Colonic mucosa (tissue), 4 donors: ENCODE measurements around the gene ALDH2. TPM values are rescaled to one million over a fixed set of nuclear protein-coding genes. Genes with fewer than 3 reads are reported as not detected.
A peak's percentile ranks its signal among the peaks of the same experiment; 100 is the strongest.
"Not testable (repeated sequence)": the region's sequence is repeated elsewhere in the genome, so short reads cannot be mapped to it uniquely, and the experiment has no call there.

ENCODE experiments used
- DNase-seq: peaks from one replicate; pipeline ENCODE4 v3.0.0-alpha.2; 2020
- H3K27ac ChIP-seq: fragments of 200-600 bp; one replicate; pipeline ENCODE4 v1.8.0; 2021
- H3K27me3 ChIP-seq: fragments of 200-600 bp; one replicate; pipeline ENCODE4 v1.8.0; 2021
- H3K36me3 ChIP-seq: fragments of 200-600 bp; one replicate; pipeline ENCODE4 v1.8.0; 2021
- H3K4me1 ChIP-seq: fragments of 200-600 bp; one replicate; pipeline ENCODE4 v1.8.0; 2021; ENCODE audit warnings: mild to moderate bottlenecking
- H3K4me3 ChIP-seq: fragments of 200-600 bp; one replicate; pipeline ENCODE4 v1.8.0; 2021
- H3K9ac ChIP-seq, 2 donors: one replicate each; pipeline ENCODE4 v1.7.0; 2013; ENCODE audit warnings: control low read depth in 2 of 2, low read depth in 2 of 2, low read length in 2 of 2
- H3K9me3 ChIP-seq: fragments of 200-600 bp; one replicate; pipeline ENCODE4 v1.8.0; 2021
- CTCF ChIP-seq: fragments of 200-600 bp; IDR thresholded peaks from one replicate; pipeline ENCODE4 v1.8.0; 2022; ENCODE audit warnings: antibody characterized with exemption, mild to moderate bottlenecking
- intact Hi-C: fragments of 100-400 bp; cut with DNase I; formaldehyde crosslinking; loops from one replicate; pipeline ENCODE4 v1.14.1; 2022
- total RNA-seq, 2 donors: library from RNA; stranded (reverse); fragmentation: NEBNext Ultra II Directional in 1 of 2; extraction: Animal tissue kit (Norgen Biotek cat#: 25700) in 1 of 2; gene quantifications; one replicate each; pipeline ENCODE4 v1.2.1, GENCODE V29; 2021
- donor health status: healthy.
- donor health status: DM: no; HTN: no; CAD: no.
- donor health status: DM: no; HTN: no; CAD: no.

Gene ALDH2
- 100 to 1,000 TPM; 240 to 398 TPM for total RNA-seq

DNA sequence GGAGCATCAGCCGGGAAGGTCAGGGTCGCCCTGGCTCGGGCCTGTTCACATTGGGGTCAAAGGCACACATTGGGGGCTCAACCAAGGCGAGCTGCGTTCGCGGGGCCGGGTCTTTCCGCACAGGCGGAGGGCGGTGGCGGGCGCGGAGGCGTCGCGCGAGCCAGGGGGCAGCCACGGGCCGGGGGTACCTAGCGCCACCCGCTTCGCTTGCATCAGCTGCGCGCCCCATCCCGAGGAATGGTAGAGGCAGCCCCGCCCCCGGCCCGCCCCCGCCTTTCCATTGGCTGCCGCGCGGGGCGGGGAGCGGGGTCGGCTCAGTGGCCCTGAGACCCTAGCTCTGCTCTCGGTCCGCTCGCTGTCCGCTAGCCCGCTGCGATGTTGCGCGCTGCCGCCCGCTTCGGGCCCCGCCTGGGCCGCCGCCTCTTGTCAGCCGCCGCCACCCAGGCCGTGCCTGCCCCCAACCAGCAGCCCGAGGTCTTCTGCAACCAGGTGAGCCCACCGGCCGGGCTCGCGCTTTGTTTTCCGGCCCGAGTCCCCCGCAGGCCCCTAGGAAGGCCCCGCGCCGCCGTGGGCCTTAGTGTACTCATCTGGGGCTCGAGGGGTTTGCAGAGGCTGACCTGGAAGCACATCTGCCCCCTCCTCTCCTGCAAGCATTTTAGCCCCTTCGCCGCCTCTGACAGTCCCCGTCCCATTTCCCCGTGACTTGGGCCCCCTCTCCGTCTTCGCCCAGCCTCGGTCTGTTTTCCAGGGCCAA is at the start of gene ALDH2:
Gene ALDH2 (plus strand): TSS at position 326 of the 754 bp plus-strand sequence. CDS start 50 bp downstream, at position 376.
- DNase-seq: peak; percentile 86
- H3K27ac ChIP-seq: peak within 1 kb of the TSS; percentile 87
- H3K9me3 ChIP-seq: no peaks in the 10 kb centered on the region
- TF ChIP-seq CTCF: no peak
- no peaks in the 10 kb centered on the region for H3K27me3 ChIP-seq
- H3K4me3 ChIP-seq: peak within 1 kb of the TSS; percentile 65
- H3K9ac ChIP-seq: peak within 1 kb of the TSS; percentile 97 to 98
- peaks cover 11% of the 10 kb centered on the region for H3K4me1 ChIP-seq
- no peaks in the 10 kb centered on the region for H3K36me3 ChIP-seq
- intact Hi-C loops: no loop called here

- H3K9ac ChIP-seq, H3K4me3 ChIP-seq, H3K4me1 ChIP-seq, H3K27me3 ChIP-seq, intact Hi-C loops, H3K36me3 ChIP-seq, H3K9me3 ChIP-seq, H3K27ac ChIP-seq, DNase-seq: not testable (repeated sequence)
Observed at GRCh38 chr12:111719316-111719715, 47.4 kb upstream of the ALDH2 start.

DNA sequence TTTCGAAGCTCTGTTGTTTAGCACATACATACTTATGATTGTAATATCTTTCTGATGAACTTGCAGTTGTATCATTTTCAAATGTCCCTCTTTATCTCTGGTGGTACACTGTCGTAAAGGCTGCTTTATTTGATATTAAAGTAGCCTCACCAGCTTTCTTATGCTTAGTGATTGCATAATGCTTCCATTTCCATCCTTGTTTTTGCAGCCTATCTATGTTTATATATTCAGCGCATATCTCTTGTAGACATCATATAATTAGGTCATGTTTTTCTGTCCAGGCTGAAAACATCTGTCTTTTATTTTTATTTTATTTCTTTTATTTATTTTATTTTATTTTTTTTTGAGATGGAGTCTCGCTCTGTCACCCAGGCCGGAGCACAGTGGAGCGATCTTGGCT is 46.3 kb upstream of the ALDH2 start:
- H3K36me3 ChIP-seq: no peaks in the 10 kb centered on the region
- no peak overlapping the region for H3K4me3 ChIP-seq
- DNase-seq: no peak
- no peaks in the 10 kb centered on the region for H3K4me1 ChIP-seq
- no peak overlapping the region for H3K9ac ChIP-seq
- no peaks in the 10 kb centered on the region for H3K9me3 ChIP-seq
- H3K27me3 ChIP-seq: no peaks in the 10 kb centered on the region
- intact Hi-C loops: no loop called here
- H3K27ac ChIP-seq: no peak overlapping the region
- no peak for TF ChIP-seq CTCF

DNA sequence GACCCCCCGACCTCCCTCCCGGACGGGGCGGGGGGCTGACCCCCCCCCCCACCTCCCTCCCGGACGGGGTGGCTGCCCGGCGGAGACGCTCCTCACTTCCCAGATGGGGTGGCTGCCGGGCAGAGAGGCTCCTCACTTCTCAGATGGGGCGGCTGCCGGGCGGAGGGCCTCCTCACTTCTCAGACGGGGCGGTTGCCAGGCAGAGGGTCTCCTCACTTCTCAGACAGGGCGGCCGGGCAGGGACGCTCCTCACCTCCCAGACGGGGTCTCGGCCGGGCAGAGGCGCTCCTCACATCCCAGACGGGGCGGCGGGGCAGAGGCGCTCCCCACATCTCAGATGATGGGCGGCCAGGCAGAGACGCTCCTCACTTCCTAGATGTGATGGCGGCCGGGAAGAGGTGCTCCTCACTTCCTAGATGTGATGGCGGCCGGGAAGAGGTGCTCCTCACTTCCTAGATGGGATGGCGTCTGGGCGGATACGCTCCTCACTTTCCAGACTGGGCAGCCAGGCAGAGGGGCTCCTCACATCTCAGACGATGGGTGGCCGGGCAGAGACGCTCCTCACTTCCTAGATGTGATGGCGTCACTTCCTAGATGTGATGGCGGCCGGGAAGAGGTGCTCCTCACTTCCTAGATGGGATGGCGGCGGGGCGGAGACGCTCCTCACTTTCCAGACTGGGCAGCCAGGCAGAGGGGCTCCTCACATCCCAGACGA is 42.9 kb upstream of the ALDH2 start:
- H3K36me3 ChIP-seq: not testable (repeated sequence)

DNA sequence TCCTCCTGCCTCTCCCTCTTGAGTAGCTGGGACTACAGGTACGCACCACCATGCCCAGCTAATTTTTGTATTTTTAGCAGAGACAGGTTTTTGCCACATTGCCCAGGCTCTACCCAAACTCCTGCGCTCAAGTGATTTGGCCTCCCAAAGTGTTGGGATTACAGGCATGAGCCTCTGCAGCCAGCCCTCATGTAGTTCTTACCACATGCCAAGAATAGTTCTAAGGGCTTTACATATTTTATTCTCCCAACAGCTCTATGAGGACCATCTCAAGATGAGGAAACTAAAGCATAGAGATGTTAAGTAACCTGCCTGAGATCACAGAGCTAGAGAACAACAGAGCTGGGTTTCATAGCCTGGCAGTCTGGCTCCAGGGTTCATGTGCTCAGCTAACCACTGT is 37.9 kb upstream of the ALDH2 start:
- no peaks in the 10 kb centered on the region for H3K27me3 ChIP-seq
- no peak overlapping the region for H3K9ac ChIP-seq
- no peak for DNase-seq
- intact Hi-C loops: no loop called here
- no peaks in the 10 kb centered on the region for H3K36me3 ChIP-seq
- H3K27ac ChIP-seq: no peak overlapping the region
- no peak overlapping the region for H3K4me3 ChIP-seq
- H3K4me1 ChIP-seq: no peaks in the 10 kb centered on the region
- no peak for TF ChIP-seq CTCF
- H3K9me3 ChIP-seq: no peaks in the 10 kb centered on the region

More for the DNA sequence above, 42.9 kb upstream of the ALDH2 start:
- H3K4me3 ChIP-seq, H3K4me1 ChIP-seq, H3K9me3 ChIP-seq, H3K9ac ChIP-seq, H3K27me3 ChIP-seq, intact Hi-C loops, DNase-seq, H3K27ac ChIP-seq: not testable (repeated sequence)

GRCh38 chr12:111730420-111730819 is 36.3 kb upstream of the ALDH2 start:
- no peak for DNase-seq
- Histone ChIP-seq H3K9me3 (no peaks in the 10 kb centered on the region), H3K4me3 (no peak overlapping the region), H3K4me1 (no peaks in the 10 kb centered on the region), H3K9ac (no peak overlapping the region), H3K27ac (no peak overlapping the region), H3K27me3 (no peaks in the 10 kb centered on the region), H3K36me3 (no peaks in the 10 kb centered on the region)
- intact Hi-C loops: no loop called here
- no peak for TF ChIP-seq CTCF
